Right atrium auricular region (tissue), 2 donors: ENCODE results near the gene CEACAM16. TPM values are rescaled to one million over a fixed set of nuclear protein-coding genes. Genes with fewer than 3 reads are reported as not detected.

Experiments
- DNase-seq: peaks from one replicate; pipeline ENCODE4 v3.0.0-alpha.2; 2019; ENCODE audit warnings: low spot score
- H3K27ac ChIP-seq, 2 donors: fragments of 200-600 bp; sonication (generic); 1 replicate in 1 of 2; 2 replicates in 1 of 2; pipeline ENCODE4 v1.5.1; 2016 to 2019
- H3K27me3 ChIP-seq, 2 donors: fragments of 200-600 bp; sonication (generic); one replicate each; pipeline versions ENCODE4 v1.5.1 to v1.6.0; 2017 to 2019
- H3K36me3 ChIP-seq: fragments of 200-600 bp; sonication (generic); one replicate; pipeline ENCODE4 v1.5.1; 2016
- H3K4me1 ChIP-seq, 2 donors: fragments of 200-600 bp; sonication (generic); one replicate each; pipeline versions ENCODE4 v1.5.1 to v1.6.0; 2017 to 2019
- H3K4me3 ChIP-seq, 2 donors: fragments of 200-600 bp; sonication (generic); 1 replicate in 1 of 2; 2 replicates in 1 of 2; pipeline ENCODE4 v1.5.1; 2017 to 2019; ENCODE audit warnings: mild to moderate bottlenecking in 1 of 2, moderate library complexity in 1 of 2
- H3K9me3 ChIP-seq, 2 donors: fragments of 200-600 bp; sonication (generic); one replicate each; pipeline ENCODE4 v1.5.1; 2019
- CTCF ChIP-seq, 2 donors: fragments of 200-600 bp; sonication (generic); IDR thresholded peaks; one replicate each; pipeline ENCODE4 v1.5.1; 2019; ENCODE audit warnings: antibody characterized with exemption in 2 of 2
- total RNA-seq, 2 donors: library from RNA; depleted of rRNA; stranded (reverse); fragments of >200 nt; gene quantifications; one replicate each; pipeline ENCODE4 v1.1.0, GENCODE V29; 2016

The CEACAM16 gene
- total RNA-seq, 2 donors from 2014 or later, result not detected

GRCh38 chr19:44747739-44748425, 48.9 kb downstream of the CEACAM16 start:
- Histone ChIP-seq H3K9me3 (no peaks in the 10 kb centered on the region), H3K36me3 (peaks cover 18% of the 10 kb centered on the region), H3K27me3 (no peaks in the 10 kb centered on the region), H3K27ac (peak overlapping the region; percentile 94), H3K4me1 (peaks cover 0 to 87% of the 10 kb centered on the region in 2 donors), H3K4me3 (peak overlapping the region; percentile 61 to 62)
- DNase-seq, result peak; percentile 80
- TF ChIP-seq CTCF (IDR thresholded peaks at IDR 0.05), result no peak

- TF ChIP-seq CTCF (IDR thresholded peaks at IDR 0.05), result no peak
- Histone ChIP-seq H3K9me3 (no peaks in the 10 kb centered on the region), H3K4me3 (peak within 1 kb of the TSS; percentile 61 to 62), H3K36me3 (peaks cover 20% of the 10 kb centered on the region), H3K27me3 (no peaks in the 10 kb centered on the region), H3K27ac (peak within 1 kb of the TSS; percentile 94), H3K4me1 (peaks cover 0 to 86% of the 10 kb centered on the region in 2 donors)
- DNase-seq, result no peak
Observed at GRCh38 chr19:44748426-44749254, 49.7 kb downstream of the CEACAM16 start, which contains the start of gene BCL3. TSS of gene BCL3 (plus strand) at chr19:44748708. CDS start at chr19:44748791, 83 bp downstream.

DNA sequence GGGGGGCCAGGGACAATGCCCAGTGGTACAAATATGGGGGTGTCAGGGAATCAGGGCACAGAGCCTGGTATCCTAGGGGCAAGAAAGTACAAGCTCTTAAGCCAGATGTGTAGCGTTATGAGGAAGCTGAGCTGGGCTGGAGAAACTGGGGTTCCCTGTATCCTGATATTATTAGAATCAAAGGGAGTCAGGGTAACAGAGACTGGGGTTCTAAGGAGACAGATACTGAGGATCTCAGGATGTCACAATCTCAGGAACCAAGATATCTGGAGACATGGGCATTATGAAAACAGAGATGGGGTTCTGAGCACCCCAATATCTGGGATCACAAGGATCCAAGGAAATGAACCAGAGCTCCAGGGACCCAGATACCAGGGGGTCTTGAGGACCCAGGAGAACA, 50.3 kb downstream of the CEACAM16 start:
- peaks cover 0 to 87% of the 10 kb centered on the region in 2 donors for H3K4me1 ChIP-seq
- no peaks in the 10 kb centered on the region for H3K27me3 ChIP-seq
- H3K36me3 ChIP-seq, result peaks cover 20% of the 10 kb centered on the region
- DNase-seq, result no peak
- TF ChIP-seq CTCF (IDR thresholded peaks at IDR 0.05), result no peak
- H3K27ac ChIP-seq, result peak overlapping the region; percentile 94
- H3K9me3 ChIP-seq, result no peaks in the 10 kb centered on the region
- peak overlapping the region; percentile 61 to 62 for H3K4me3 ChIP-seq

GRCh38 chr19:44749994-44750393, 51.0 kb downstream of the CEACAM16 start:
- DNase-seq, result no peak
- Histone ChIP-seq H3K27ac (peak overlapping the region; percentile 94), H3K9me3 (no peaks in the 10 kb centered on the region), H3K36me3 (peaks cover 20% of the 10 kb centered on the region), H3K27me3 (no peaks in the 10 kb centered on the region), H3K4me3 (peak overlapping the region; percentile 61 to 62), H3K4me1 (peaks cover 0 to 87% of the 10 kb centered on the region in 2 donors)
- no peak for TF ChIP-seq CTCF (IDR thresholded peaks at IDR 0.05)

DNA sequence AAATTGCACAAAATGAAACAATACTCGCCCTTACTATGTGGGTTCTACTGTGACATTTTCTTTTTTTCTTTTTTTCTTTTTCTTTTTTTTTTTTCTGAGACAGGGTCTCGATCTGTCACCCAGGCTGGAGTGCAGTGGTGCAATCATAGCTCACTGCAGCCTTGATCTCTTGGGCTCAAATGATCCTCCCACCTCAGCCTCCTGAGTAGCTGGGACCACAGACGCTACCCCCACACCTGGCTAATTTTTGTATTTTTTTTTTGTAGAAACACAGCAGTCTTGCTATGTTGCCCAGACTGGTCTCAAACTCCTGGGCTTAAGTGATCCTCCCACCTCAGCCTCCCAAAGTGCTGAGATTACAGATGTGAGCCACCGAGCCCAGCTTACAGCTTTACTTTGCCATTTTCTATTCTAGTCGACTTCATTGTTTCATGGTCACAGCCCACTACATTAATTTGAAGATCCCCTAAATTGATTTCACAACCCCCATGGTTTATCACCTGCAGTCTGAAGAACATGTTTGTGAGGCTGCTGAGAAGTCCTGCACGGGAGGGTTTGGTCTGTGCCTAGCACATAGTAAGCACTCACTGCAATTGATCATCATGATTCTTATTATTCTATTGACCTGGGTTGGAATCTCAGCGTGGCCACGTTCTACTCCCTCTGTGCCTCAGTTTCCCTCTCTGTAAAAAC, 53.3 kb downstream of the CEACAM16 start:
- no peaks in the 10 kb centered on the region for H3K9me3 ChIP-seq
- H3K27me3 ChIP-seq, result no peaks in the 10 kb centered on the region
- H3K4me1 ChIP-seq, result peaks cover 0 to 89% of the 10 kb centered on the region in 2 donors
- peak overlapping the region in 1 of 2 donors; percentile 51 for H3K4me3 ChIP-seq
- peaks cover 25% of the 10 kb centered on the region for H3K36me3 ChIP-seq
- TF ChIP-seq CTCF (IDR thresholded peaks at IDR 0.05), result no peak
- H3K27ac ChIP-seq, result peak overlapping the region; percentile 92 to 93
- no peak for DNase-seq
